Activated T-cell treated with anti-CD3 and anti-CD28 coated beads, Interleukin-2, amount 50 U/mL, for 24 hours (primary cell): Measurements from ENCODE around the gene SLC30A2.

Experiments used
- DNase-seq: peaks from one replicate; pipeline ENCODE4 v3.0.0-alpha.2; 2020
- H3K27ac Mint-ChIP-seq: 2 replicates; pipeline ENCODE4 v1.8.0; 2020; ENCODE audit warnings: mild to moderate bottlenecking, mixed read lengths
- H3K27me3 Mint-ChIP-seq: 2 replicates; pipeline ENCODE4 v1.8.0; 2020; ENCODE audit warnings: mixed read lengths
- H3K36me3 Mint-ChIP-seq: 2 replicates; pipeline ENCODE4 v1.8.0; 2020; ENCODE audit warnings: low read depth, mixed read lengths
- H3K4me1 Mint-ChIP-seq: 2 replicates; pipeline ENCODE4 v1.8.0; 2020; ENCODE audit warnings: low read depth, mixed read lengths
- H3K4me3 Mint-ChIP-seq: 2 replicates; pipeline ENCODE4 v1.8.0; 2020; ENCODE audit warnings: mild to moderate bottlenecking, moderate library complexity, mixed read lengths
- H3K9me3 Mint-ChIP-seq: 2 replicates; pipeline ENCODE4 v1.8.0; 2020; ENCODE audit warnings: mixed read lengths

Gene SLC30A2

DNA sequence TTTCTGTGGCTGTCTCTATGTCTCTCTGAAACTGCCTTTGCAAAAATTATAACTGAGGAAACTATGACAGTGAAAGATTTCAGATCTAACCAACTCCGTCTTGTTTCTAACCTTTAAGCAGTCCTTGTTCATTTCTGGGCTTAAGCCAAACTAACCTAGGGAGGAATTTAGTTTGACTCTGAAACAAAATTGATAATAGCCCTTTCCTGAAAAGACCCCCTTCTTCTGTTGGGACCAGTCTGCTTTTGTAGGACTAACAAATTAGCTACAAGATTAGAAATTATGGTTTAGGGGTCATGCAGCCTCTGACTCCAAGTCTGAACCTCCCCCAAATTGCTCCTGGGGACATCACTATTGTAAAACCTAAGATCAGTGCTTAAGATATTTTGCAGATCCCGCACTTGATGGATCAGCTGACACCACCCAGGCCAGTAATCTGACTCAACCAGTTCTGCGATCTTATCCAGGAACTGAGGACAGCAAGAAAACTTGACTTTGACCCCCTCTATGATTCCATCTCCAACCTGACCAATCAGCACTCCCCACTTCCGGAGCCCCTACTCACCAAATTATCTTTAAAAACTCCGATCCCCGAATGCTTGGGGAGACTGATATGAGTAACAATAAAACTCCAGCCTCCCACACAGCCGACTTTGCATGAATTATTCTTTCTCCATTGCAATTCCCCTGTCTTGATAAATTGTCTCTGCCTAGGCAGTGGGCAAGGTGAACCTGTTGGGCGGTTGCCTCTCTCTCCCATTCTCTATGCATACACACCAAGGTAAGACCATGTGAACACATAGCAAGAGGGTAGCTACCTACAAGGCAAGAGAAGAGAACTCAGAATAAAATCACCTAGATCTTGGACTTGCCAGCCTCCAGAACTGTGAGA is 32.6 kb upstream of the SLC30A2 start:
- Mint-ChIP-seq H3K27me3 (peaks cover 15% of the 10 kb centered on the region), H3K4me3 (no peak overlapping the region), H3K9me3 (no peaks in the 10 kb centered on the region), H3K36me3 (no peaks in the 10 kb centered on the region), H3K27ac (no peak overlapping the region), H3K4me1 (peaks cover 3% of the 10 kb centered on the region)
- DNase-seq, result no peak

DNA sequence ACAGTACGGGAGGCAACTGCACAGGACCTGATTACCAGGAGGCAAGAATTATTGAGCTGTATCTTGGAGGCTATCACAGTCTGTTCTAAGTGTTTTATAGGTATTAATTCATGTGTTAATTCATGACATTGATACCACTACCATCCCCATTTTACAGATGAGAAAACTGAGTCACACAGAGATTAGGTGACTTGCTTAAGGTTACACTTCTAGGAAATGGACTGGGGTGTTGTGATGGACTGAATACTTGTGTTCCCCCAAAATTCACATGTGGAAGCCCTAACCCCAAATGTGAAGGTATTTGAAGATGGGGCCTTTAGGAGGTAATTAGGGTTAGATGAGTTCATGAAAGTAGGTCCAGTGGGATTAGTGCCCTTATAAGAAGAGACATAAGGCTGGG is 31.6 kb upstream of the SLC30A2 start:
- Mint-ChIP-seq H3K27me3 (peaks cover 16% of the 10 kb centered on the region), H3K27ac (no peak overlapping the region), H3K9me3 (no peaks in the 10 kb centered on the region), H3K4me3 (no peak overlapping the region), H3K36me3 (no peaks in the 10 kb centered on the region), H3K4me1 (peaks cover 3% of the 10 kb centered on the region)
- no peak for DNase-seq

DNA sequence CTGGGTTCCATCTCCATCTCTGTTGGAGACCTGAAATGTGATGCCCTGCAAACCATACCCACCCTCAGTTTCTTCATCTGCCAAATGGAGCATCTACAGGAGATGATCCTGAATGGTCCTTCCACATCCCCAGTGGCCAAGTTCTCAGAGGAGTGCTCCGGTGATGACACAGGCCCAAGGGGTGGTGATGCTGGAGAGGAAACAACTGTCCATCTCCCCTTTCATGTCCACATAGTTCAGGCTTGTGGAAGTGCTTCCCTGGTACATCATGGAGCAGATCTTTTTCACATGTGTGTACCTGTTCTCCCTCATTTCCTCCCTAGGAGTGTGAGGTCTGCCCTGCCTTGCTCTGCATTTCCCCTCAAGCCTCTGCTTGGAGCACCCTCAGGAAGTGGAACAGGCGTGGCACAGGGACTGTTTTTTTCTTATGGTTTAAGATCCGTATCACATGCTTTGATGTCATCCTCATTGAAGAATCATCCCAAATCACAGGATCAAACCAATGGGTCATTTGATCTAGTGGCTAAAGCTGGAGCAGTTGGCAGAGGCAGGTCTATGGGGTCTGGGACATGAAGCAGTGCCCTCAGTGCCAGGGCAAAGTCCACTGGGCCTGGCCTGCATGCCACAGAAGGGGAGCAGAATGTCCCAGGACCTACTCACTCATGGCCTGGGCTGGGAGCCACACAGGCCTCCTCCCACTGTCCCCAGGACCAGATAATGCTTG is 29.7 kb upstream of the SLC30A2 start:
- Mint-ChIP-seq H3K27me3 (peaks cover 21% of the 10 kb centered on the region), H3K27ac (no peak overlapping the region), H3K9me3 (no peaks in the 10 kb centered on the region), H3K4me1 (peaks cover 3% of the 10 kb centered on the region), H3K36me3 (no peaks in the 10 kb centered on the region), H3K4me3 (no peak overlapping the region)
- no peak for DNase-seq

DNA sequence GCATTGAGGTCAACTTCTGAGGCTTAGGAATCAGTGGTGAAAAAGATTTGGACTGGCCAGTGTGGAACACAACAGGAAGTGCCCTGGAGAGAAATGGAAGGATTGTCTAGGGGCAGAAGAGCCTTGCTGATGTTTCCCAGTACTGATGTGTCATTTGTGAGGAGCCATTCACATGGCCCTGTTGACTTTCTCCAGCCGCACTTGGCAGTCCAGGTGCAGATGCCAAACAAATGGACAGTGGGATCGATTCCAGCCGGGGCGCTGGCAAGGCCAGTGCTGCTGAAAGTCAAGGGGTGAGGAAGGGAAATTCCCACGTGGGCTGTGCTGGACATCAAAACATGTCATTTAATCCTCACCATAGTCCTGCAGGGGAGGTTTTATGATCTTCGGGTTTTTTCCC is 26.4 kb upstream of the SLC30A2 start:
- H3K27me3 Mint-ChIP-seq, result peaks cover 25% of the 10 kb centered on the region
- no peaks in the 10 kb centered on the region for H3K36me3 Mint-ChIP-seq
- peaks cover 3% of the 10 kb centered on the region for H3K4me1 Mint-ChIP-seq
- H3K27ac Mint-ChIP-seq, result no peak overlapping the region
- no peak overlapping the region for H3K4me3 Mint-ChIP-seq
- H3K9me3 Mint-ChIP-seq, result no peaks in the 10 kb centered on the region
- DNase-seq, result no peak

DNA sequence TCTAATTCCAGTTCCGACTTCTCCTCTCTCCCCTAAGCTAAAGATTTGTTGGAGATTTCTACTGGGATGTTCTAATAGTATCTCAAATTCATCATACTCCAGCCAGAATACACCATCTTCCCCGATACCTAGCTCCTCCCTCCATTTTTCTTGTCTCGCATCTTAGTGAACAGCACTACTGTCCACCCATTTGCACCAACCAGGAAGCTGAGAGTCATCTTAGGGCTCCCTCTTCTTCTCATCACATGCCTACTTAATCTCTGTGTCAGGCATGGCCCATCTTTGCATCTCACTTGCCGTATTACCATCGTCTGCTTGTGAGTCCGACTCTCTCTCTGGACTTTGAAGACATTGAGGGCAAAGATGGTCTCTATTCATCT is 25.0 kb upstream of the SLC30A2 start:
- H3K27ac Mint-ChIP-seq, result no peak overlapping the region
- H3K4me1 Mint-ChIP-seq, result peaks cover 3% of the 10 kb centered on the region
- no peak for DNase-seq
- H3K27me3 Mint-ChIP-seq, result peaks cover 18% of the 10 kb centered on the region
- no peaks in the 10 kb centered on the region for H3K36me3 Mint-ChIP-seq
- H3K9me3 Mint-ChIP-seq, result no peaks in the 10 kb centered on the region
- no peak overlapping the region for H3K4me3 Mint-ChIP-seq

DNA sequence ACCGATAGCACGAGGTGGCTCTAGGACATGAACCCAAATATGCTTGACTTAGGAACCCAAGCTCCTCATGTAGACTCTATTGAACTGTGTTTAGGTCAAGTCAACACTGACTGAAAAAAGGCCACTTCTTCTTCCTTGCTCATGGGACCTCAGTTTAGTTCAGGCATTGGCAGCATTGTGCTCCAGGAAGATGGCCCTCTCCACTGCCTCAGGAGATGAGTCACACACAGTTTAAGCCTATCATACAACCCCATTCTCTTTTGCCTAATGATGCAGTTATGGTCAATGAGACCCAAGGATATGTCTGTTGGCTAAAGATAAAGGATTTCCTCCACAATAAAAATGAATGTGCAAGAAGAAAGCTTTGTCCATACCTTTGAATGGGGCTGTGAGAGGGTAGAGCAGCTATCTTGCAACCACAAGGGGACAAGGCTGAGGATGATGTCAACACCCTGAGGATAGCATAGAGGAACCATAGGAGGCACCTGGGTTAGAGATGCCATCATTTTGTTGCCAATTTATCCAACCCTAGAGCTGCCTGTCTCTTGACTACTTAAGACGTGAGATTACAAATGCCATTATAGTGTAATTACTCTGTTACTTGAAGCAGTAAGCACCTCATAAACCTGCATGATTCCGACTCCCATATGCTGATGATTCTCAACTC is 24.5 kb upstream of the SLC30A2 start:
- no peaks in the 10 kb centered on the region for H3K36me3 Mint-ChIP-seq
- no peak for DNase-seq
- H3K4me1 Mint-ChIP-seq, result no peaks in the 10 kb centered on the region
- peaks cover 19% of the 10 kb centered on the region for H3K27me3 Mint-ChIP-seq
- H3K4me3 Mint-ChIP-seq, result no peak overlapping the region
- no peak overlapping the region for H3K27ac Mint-ChIP-seq
- H3K9me3 Mint-ChIP-seq, result no peaks in the 10 kb centered on the region

DNA sequence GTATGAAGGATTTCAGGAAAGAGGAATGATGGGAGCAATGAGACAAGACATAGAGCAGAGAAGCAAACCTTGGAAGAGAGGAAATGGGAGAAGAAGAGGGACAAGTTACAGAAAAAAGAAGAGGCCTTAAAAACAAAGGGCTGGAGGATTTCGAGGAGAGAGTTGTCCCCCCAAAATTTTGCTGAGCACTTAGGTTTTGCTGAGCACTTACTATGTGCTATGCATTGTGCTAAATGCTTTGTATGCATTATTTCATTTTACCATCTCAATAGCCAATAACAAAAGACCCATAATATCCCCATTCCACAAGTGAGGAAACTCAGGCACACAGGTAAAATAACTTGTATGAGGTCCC is 24.0 kb upstream of the SLC30A2 start:
- Mint-ChIP-seq H3K4me1 (no peaks in the 10 kb centered on the region), H3K4me3 (no peak overlapping the region), H3K27me3 (peaks cover 20% of the 10 kb centered on the region), H3K27ac (no peak overlapping the region), H3K9me3 (no peaks in the 10 kb centered on the region), H3K36me3 (no peaks in the 10 kb centered on the region)
- no peak for DNase-seq

DNA sequence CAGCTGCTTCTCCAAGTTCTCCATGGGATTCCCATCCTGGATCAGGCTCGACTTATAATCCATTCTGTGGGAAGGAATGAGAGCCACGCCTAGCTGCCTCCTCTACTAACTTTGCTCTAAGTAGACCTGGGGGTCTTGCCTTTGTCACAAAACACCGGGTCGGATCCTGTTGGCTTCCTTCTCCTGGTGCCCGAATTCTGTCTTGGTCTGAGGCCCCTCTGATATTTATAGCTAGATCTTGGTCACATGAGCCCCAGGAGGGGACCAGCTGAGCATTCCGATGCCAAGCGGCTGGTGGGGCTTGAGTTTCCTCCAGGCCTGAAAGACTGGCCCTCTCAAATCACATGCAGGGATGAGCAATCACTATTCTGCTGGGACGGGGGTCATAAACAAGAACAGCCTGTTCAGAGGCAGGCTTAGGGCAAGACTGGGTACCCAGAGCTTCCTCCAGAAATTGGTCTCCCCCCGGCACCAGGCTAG is 21.6 kb upstream of the SLC30A2 start, which contains the start of gene TRIM63:
TSS of gene TRIM63 (minus strand) at position 199 of the 480 bp plus-strand sequence. CDS start at position 63, 136 bp downstream.
- Mint-ChIP-seq H3K36me3 (no peaks in the 10 kb centered on the region), H3K27me3 (peaks cover 13% of the 10 kb centered on the region), H3K27ac (no peak within 1 kb of the TSS), H3K9me3 (no peaks in the 10 kb centered on the region), H3K4me3 (no peak within 1 kb of the TSS), H3K4me1 (no peaks in the 10 kb centered on the region)
- DNase-seq, result no peak

DNA sequence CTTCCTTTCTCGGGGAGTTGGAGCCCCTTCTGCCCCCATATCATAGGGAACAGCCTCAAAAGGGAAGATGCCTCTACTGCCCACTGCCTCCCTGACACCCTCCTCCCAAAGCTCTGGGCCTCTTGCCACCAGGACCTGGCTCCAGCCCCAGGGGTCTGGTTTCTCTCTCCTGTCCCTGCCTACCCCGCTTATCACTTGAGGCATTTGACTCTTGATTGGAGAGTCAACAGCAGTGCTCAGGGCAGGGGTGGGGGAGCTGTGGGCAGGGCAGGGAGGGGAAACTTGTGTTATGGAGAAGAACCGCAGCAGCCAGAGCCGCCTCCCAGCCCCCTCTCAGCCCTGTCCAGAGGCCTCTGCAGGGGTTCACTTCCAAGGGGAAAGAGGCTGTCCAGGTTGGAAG is 20.9 kb upstream of the SLC30A2 start:
- Mint-ChIP-seq H3K36me3 (no peaks in the 10 kb centered on the region), H3K9me3 (no peaks in the 10 kb centered on the region), H3K4me1 (no peaks in the 10 kb centered on the region), H3K27ac (no peak overlapping the region), H3K27me3 (peaks cover 8% of the 10 kb centered on the region), H3K4me3 (no peak overlapping the region)
- no peak for DNase-seq

DNA sequence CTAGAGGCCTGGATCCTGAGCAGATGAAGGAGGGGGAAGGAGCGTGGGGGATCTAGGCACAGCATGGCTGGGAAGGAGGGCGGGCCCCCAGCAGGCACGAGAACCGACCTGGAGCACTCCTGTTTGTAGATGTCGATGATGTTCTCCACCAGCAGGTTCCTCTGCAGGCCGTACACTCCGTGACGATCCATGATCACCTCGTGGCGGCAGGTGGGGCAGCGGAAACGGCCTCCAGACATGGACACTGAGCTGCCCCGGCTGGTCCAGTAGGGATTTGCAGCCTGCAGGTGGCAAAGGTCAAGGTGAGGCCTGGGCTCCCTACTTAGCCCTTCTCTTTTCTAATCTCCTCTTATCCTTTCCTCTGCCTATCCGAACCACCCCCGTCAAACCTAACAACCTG is 20.2 kb upstream of the SLC30A2 start:
- no peaks in the 10 kb centered on the region for H3K9me3 Mint-ChIP-seq
- no peaks in the 10 kb centered on the region for H3K4me1 Mint-ChIP-seq
- no peak for DNase-seq
- no peak overlapping the region for H3K4me3 Mint-ChIP-seq
- no peaks in the 10 kb centered on the region for H3K36me3 Mint-ChIP-seq
- no peak overlapping the region for H3K27ac Mint-ChIP-seq
- H3K27me3 Mint-ChIP-seq, result peaks cover 8% of the 10 kb centered on the region

DNA sequence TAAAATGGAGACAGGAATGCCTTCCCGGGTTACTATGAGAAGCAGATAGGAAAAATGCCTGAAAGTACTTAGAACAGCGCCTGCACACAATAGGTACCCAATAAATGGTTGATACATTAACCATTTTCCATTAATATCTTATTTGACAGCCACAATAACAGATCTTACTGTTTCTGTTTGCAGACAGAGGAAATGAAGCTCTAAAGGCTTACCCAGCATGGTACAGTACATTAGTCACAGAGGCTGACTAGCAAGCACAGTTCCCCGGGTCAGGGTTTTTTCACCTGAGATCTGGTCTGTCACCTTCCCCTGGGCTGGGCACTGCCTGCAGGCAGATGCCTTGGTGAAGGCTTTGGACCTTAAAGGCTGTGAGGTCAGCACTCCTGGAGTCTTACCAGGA is 18.6 kb upstream of the SLC30A2 start:
- H3K4me1 Mint-ChIP-seq, result no peaks in the 10 kb centered on the region
- no peaks in the 10 kb centered on the region for H3K9me3 Mint-ChIP-seq
- peaks cover 15% of the 10 kb centered on the region for H3K27me3 Mint-ChIP-seq

DNA sequence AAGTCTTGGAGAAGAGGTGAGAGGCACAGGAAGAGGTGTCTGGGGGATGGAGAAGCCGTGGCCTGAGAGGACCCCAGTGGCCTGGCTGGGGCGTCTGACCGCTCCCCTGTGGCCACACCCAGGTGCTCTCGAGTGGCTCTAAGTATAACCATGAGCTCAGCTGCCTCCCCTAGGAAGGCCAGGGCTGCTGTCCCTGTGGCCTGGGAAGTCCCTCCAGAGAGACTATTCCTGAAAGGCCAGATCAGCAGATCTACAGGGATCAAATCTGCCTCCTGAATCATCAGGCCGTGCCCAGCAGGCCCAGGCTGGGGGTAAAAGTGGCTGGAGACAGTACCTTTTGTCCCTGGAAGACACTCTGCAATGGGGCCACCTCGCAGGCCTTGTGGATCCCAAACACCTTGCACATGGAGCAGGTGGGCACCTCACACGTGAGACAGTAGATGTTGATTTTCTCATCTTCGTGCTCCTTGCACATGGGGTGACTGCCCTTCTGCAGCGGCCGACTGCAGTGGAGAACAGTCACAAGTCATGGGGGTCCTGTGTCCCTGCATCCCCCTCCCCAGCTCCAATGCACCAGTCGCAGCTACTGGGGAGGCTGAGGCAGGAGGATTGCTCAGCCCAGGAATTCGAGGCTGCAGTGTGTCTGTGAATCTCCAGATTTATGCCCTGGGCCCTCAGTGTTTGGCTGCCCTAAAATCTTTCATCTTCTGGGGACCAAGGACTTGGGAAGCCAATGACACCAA is 15.1 kb upstream of the SLC30A2 start:
- Mint-ChIP-seq H3K4me1 (no peaks in the 10 kb centered on the region), H3K9me3 (no peaks in the 10 kb centered on the region), H3K27me3 (peaks cover 22% of the 10 kb centered on the region), H3K36me3 (no peaks in the 10 kb centered on the region), H3K4me3 (no peak overlapping the region), H3K27ac (no peak overlapping the region)
- no peak for DNase-seq

More for the DNA sequence above, 18.6 kb upstream of the SLC30A2 start:
- no peak overlapping the region for H3K4me3 Mint-ChIP-seq
- H3K27ac Mint-ChIP-seq, result no peak overlapping the region
- no peaks in the 10 kb centered on the region for H3K36me3 Mint-ChIP-seq
- DNase-seq, result no peak

DNA sequence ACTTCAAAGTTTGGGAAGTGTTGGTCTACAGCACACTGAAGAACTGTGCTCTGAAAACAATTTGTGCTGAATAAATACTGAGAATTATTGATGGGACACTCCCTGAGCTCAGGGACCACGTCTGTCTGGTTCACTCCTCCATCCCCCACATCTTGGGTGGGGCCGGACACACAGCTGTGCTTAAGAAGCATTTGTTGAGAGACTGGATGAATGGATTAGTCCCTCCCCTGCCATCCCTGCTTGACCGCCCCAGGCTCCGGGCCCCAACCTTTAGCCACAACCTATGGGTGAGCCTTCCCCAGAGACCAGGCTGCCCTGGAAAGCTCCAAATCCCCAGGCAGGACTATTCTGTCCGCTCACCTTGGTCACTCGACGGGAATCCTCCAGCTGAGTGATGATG is 14.0 kb upstream of the SLC30A2 start:
- Mint-ChIP-seq H3K4me1 (no peaks in the 10 kb centered on the region), H3K36me3 (no peaks in the 10 kb centered on the region), H3K27ac (no peak overlapping the region), H3K4me3 (no peak overlapping the region), H3K27me3 (peaks cover 27% of the 10 kb centered on the region), H3K9me3 (no peaks in the 10 kb centered on the region)
- no peak for DNase-seq

DNA sequence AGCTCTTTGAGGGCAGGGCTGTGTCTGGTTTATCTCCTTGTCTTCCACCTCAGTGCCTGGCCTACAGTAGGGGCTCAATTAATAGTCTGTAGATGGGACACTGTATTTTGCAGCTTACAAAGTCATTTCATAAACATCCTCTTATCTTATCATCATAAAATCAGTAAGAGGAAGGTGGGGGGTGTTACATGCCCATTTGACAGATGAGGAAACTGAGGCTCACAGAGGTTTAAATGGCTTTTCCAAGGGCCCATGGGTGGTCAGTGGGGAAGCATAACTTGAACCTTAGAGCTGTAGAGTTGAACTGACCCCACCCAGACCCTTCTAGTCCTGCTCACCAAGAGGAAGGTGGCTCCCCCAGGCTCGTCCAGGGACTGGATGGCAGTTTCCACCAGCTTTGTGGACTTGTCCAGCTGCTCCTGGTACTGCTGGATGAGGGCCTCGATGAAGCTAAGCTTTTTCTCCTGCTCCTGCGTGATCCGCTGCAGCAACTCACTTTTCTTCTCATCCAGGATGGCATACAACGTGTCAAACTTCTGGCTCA is 12.2 kb upstream of the SLC30A2 start:
- DNase-seq, result no peak
- H3K9me3 Mint-ChIP-seq, result no peaks in the 10 kb centered on the region
- H3K4me3 Mint-ChIP-seq, result no peak overlapping the region
- H3K27me3 Mint-ChIP-seq, result peaks cover 40% of the 10 kb centered on the region
- H3K27ac Mint-ChIP-seq, result no peak overlapping the region
- H3K36me3 Mint-ChIP-seq, result no peaks in the 10 kb centered on the region
- no peaks in the 10 kb centered on the region for H3K4me1 Mint-ChIP-seq
